HG03354 (cell line): ENCODE measurements around the gene CLIP2.
"Not testable (repeated sequence)": the region's sequence is repeated elsewhere in the genome, so short reads cannot be mapped to it uniquely, and the experiment has no call there.

Experiments
- ATAC-seq: cut with Tn5 transposase; IDR thresholded peaks from one replicate; pipeline ENCODE4 v1.9.1; 2021; ENCODE audit warnings: mild to moderate bottlenecking; ENCODE audit not compliant: unreplicated experiment, poor library complexity, severe bottlenecking

Gene CLIP2

GRCh38 chr7:74395745-74396311 lies 106.6 kb downstream of the CLIP2 start:
- no peak for ATAC-seq

GRCh38 chr7:74396993-74397392 lies 107.8 kb downstream of the CLIP2 start:
- ATAC-seq = no peak

- no peak for ATAC-seq
Measured at GRCh38 chr7:74398426-74398825, 109.2 kb downstream of the CLIP2 start.

GRCh38 chr7:74399006-74399405 lies 109.8 kb downstream of the CLIP2 start:
- ATAC-seq = no peak

- ATAC-seq = no peak
Measured at GRCh38 chr7:74400420-74401136, 111.4 kb downstream of the CLIP2 start.

GRCh38 chr7:74401137-74401859 lies 112.1 kb downstream of the CLIP2 start:
- ATAC-seq = peak; percentile 50

- ATAC-seq = not testable (repeated sequence)
Measured at GRCh38 chr7:74402668-74403067, 113.5 kb downstream of the CLIP2 start.

- ATAC-seq = no peak
Measured at GRCh38 chr7:74403521-74404387, 114.5 kb downstream of the CLIP2 start.

- no peak for ATAC-seq
Measured at GRCh38 chr7:74404388-74404700, 115.1 kb downstream of the CLIP2 start.

GRCh38 chr7:74404741-74405140 lies 115.5 kb downstream of the CLIP2 start:
- no peak for ATAC-seq

GRCh38 chr7:74405191-74405898 lies 116.1 kb downstream of the CLIP2 start:
- ATAC-seq = no peak

GRCh38 chr7:74405899-74406512 lies 116.8 kb downstream of the CLIP2 start:
- no peak for ATAC-seq

- ATAC-seq = no peak
Measured at GRCh38 chr7:74407958-74408357, 118.8 kb downstream of the CLIP2 start.

GRCh38 chr7:74409571-74409970 lies 120.4 kb downstream of the CLIP2 start:
- ATAC-seq = no peak

GRCh38 chr7:74410772-74411171 lies 121.6 kb downstream of the CLIP2 start:
- ATAC-seq = no peak

GRCh38 chr7:74411571-74411970 lies 122.4 kb downstream of the CLIP2 start:
- not testable (repeated sequence) for ATAC-seq

- no peak for ATAC-seq
Measured at GRCh38 chr7:74412056-74412455, 122.8 kb downstream of the CLIP2 start.

- no peak for ATAC-seq
Measured at GRCh38 chr7:74412603-74413002, 123.4 kb downstream of the CLIP2 start.
